Caco-2 (cell line): ENCODE measurements around the gene SPDYE4. TPM values are rescaled to one million over a fixed set of nuclear protein-coding genes. Genes with fewer than 3 reads are reported as not detected.

Experiments used
- BruUV-seq: library from RNA; stranded (reverse); fragments of 400-500 nt; replicated peaks from 2 replicates; lab custom pipeline; 2021; lab: Mats Ljungman, UMichigan
- CTCF ChIA-PET: fragments of 300-600 bp; sonication (Branson Sonifier 250); formaldehyde crosslinking; loops from one replicate; lab custom pipeline; 2022; ENCODE audit warnings: antibody characterized with exemption; lab: Charles Lee
- POLR2A ChIA-PET: fragments of 300-600 bp; sonication (Branson Sonifier 250); formaldehyde crosslinking; loops from one replicate; lab custom pipeline; 2022; ENCODE audit warnings: antibody characterized with exemption; lab: Charles Lee
- DNase-seq, 2 experiments: peaks; one replicate each; pipeline versions ENCODE4 v3.0.0 to v3.0.0-alpha.2; 2020 to 2022
- H3K27me3 ChIP-seq: replicated peaks from 2 replicates; pipeline ENCODE4 v1.6.0; 2011; ENCODE audit warnings: low read length; ENCODE audit not compliant: control insufficient read depth, insufficient read depth
- H3K36me3 ChIP-seq: 2 replicates; pipeline ENCODE4 v1.5.1; 2011; ENCODE audit warnings: low read length; ENCODE audit not compliant: control insufficient read depth, insufficient read depth
- H3K4me1 ChIP-seq: fragments of 250-450 bp; sonication (Bioruptor Pico); 2 replicates; pipeline ENCODE4 v1.5.1; 2020; ENCODE audit warnings: mild to moderate bottlenecking
- H3K4me3 ChIP-seq: 2 replicates; pipeline ENCODE4 v1.5.1; 2011; ENCODE audit warnings: low read depth, mild to moderate bottlenecking, control low read depth, low read length
- H3K9me3 ChIP-seq: fragments of 250-450 bp; sonication (Bioruptor Pico); 2 replicates; pipeline ENCODE4 v1.5.1; 2020; ENCODE audit warnings: mild to moderate bottlenecking, moderate library complexity
- H3K27ac Mint-ChIP-seq: one replicate; pipeline ENCODE4 v1.8.0; 2022; ENCODE audit warnings: mixed read lengths; ENCODE audit not compliant: unreplicated experiment
- H3K27me3 Mint-ChIP-seq: one replicate; pipeline ENCODE4 v1.8.0; 2022; ENCODE audit warnings: mixed read lengths; ENCODE audit not compliant: insufficient read depth, unreplicated experiment
- H3K36me3 Mint-ChIP-seq: one replicate; pipeline ENCODE4 v1.8.0; 2022; ENCODE audit warnings: mild to moderate bottlenecking, mixed read lengths; ENCODE audit not compliant: insufficient read depth, unreplicated experiment
- H3K4me1 Mint-ChIP-seq: one replicate; pipeline ENCODE4 v1.8.0; 2022; ENCODE audit warnings: low read depth, mixed read lengths; ENCODE audit not compliant: unreplicated experiment
- H3K4me3 Mint-ChIP-seq: one replicate; pipeline ENCODE4 v1.8.0; 2022; ENCODE audit warnings: mild to moderate bottlenecking, moderate library complexity, mixed read lengths; ENCODE audit not compliant: unreplicated experiment
- H3K9me3 Mint-ChIP-seq: one replicate; pipeline ENCODE4 v1.8.0; 2022; ENCODE audit warnings: mixed read lengths; ENCODE audit not compliant: unreplicated experiment
- CTCF ChIP-seq, 2 experiments: fragments of 200-600 bp in 1 of 2; IDR thresholded peaks; 1 replicate in 1 of 2; 2 replicates in 1 of 2; pipeline versions ENCODE4 v1.5.1 to v1.8.0; 2011 to 2022; ENCODE audit warnings: antibody characterized with exemption in 1 of 2, control low read depth in 1 of 2, inconsistent platforms in 1 of 2, low read depth in 1 of 2, low read length in 1 of 2, mild to moderate bottlenecking in 1 of 2, moderate library complexity in 1 of 2; ENCODE audit not compliant: insufficient read depth in 1 of 2, severe bottlenecking in 1 of 2, unreplicated experiment in 1 of 2
- intact Hi-C: fragments of 100-400 bp; cut with micrococcal nuclease; formaldehyde crosslinking; loops from one replicate; pipeline ENCODE4 v1.10.0; 2022; ENCODE audit not compliant: unreplicated experiment
- total RNA-seq: library from RNA; stranded (reverse); gene quantifications from 2 replicates; pipeline ENCODE4 v1.2.3, GENCODE V29; 2022

The SPDYE4 gene
- total RNA-seq, 1 experiment from 2014 or later, result not detected

DNA sequence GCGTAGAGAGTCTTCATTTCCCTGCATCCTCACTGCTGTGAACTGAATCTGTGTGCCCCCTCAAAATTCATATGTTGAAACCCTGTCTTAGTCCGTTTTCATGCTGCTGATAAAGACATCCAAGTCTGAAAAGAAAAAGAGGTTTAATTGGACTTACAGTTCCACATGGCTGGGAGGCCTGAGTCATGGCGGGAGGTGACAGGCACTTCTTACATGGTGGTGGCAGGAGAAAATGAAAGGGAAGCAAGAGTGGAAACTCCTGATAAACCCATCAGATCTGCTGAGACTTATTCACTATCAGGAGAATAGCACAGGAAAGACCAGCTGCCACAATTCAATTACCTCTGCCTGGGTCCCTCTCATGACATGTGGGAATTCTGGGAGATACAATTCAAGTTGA lies 10.6 kb downstream of the SPDYE4 start:
- Mint-ChIP-seq H3K4me3 (no peak overlapping the region), H3K9me3 (no peaks in the 10 kb centered on the region), H3K27ac (no peak overlapping the region), H3K36me3 (no peaks in the 10 kb centered on the region), H3K4me1 (no peaks in the 10 kb centered on the region), H3K27me3 (no peaks in the 10 kb centered on the region)
- no peak for TF ChIP-seq CTCF (IDR thresholded peaks at IDR 0.05; ENCODE audit: insufficient read depth in 1 of 2, low read depth in 1 of 2, low read length in 1 of 2, severe bottlenecking in 1 of 2, unreplicated experiment in 1 of 2)
- Histone ChIP-seq H3K4me1 (no peaks in the 10 kb centered on the region), H3K9me3 (no peaks in the 10 kb centered on the region), H3K36me3 (no peaks in the 10 kb centered on the region), H3K27me3 (no peaks in the 10 kb centered on the region; the same call in 1 of the 2 replicates), H3K4me3 (no peak overlapping the region)
- CTCF ChIA-PET, result no interaction called here
- no peak for DNase-seq
- intact Hi-C loops, result loop anchor here (10.0 kb wide), 2 partner anchors 113 to 333 kb away; partner anchors contain the start of gene MYH10
- POLR2A ChIA-PET, result no interaction called here
- no TSS peak for BruUV-seq

DNA sequence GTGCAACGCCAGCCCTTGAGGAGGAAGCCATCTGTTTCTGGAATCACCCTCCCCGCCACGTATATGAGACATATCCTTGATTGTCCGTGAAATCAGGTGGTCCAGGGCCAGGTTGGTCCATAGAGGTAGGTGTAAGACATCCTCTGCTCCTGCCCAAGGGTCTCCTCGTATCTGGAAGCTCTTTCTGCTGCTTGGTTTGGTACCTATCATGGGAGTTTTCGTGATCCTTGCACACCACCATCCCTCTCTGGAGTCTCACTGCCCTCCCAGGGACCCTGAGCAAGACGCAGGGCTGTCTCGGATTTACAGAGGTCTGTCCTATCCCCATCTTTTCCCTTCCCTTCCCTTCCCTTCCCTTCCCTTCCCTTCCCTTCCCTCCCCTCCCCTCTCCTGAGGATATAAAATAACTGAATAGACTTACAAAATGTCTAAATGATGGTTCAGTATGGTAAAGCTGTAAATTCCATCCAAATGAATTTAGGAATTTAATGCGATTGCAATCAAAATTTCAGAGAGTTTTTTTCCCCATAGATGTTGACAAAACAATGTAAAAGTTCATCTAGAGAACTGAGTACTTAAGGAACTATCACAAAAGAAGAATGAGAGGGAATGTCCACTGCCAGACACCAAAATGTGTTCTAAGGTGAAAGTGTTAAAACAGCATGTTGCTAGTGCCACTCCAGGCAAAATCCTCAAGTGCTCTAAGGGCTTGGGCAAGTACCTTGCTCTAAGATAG lies 11.7 kb downstream of the SPDYE4 start:
- intact Hi-C loops, result loop anchor here (1.0 to 10.0 kb wide), 3 partner anchors 112 to 332 kb away; partner anchors contain the start of gene MYH10
- Histone ChIP-seq H3K36me3 (no peaks in the 10 kb centered on the region), H3K27me3 (no peaks in the 10 kb centered on the region; the same call in 1 of the 2 replicates), H3K4me1 (no peaks in the 10 kb centered on the region), H3K9me3 (no peaks in the 10 kb centered on the region), H3K4me3 (peak overlapping the region; percentile 47)
- Mint-ChIP-seq H3K27me3 (no peaks in the 10 kb centered on the region), H3K4me1 (no peaks in the 10 kb centered on the region), H3K27ac (no peak overlapping the region), H3K4me3 (peak overlapping the region; percentile 59), H3K36me3 (no peaks in the 10 kb centered on the region), H3K9me3 (no peaks in the 10 kb centered on the region)
- ChIA-PET POLR2A (no interaction called here), CTCF (interaction anchor here (0.5 to 1.5 kb wide), 3 partner anchors 48 to 363 kb away, joined by 3 read pairs; no protein-coding TSS in a partner anchor)
- BruUV-seq, result no TSS peak
- no peak for DNase-seq
- no peak for TF ChIP-seq CTCF (IDR thresholded peaks at IDR 0.05; ENCODE audit: insufficient read depth in 1 of 2, low read depth in 1 of 2, low read length in 1 of 2, severe bottlenecking in 1 of 2, unreplicated experiment in 1 of 2)

- Mint-ChIP-seq H3K4me3 (peak overlapping the region; percentile 59), H3K27ac (no peak overlapping the region), H3K36me3 (no peaks in the 10 kb centered on the region), H3K9me3 (no peaks in the 10 kb centered on the region), H3K27me3 (no peaks in the 10 kb centered on the region), H3K4me1 (no peaks in the 10 kb centered on the region)
- no peaks in the 10 kb centered on the region for H3K36me3 ChIP-seq
- intact Hi-C loops, result loop anchor here (1.0 to 10.0 kb wide), 3 partner anchors 111 to 331 kb away; partner anchors contain the start of gene MYH10
- H3K4me3 ChIP-seq, result peak overlapping the region; percentile 47
- POLR2A ChIA-PET, result no interaction called here
- H3K9me3 ChIP-seq, result no peaks in the 10 kb centered on the region
- BruUV-seq, result no TSS peak
- no peaks in the 10 kb centered on the region for H3K4me1 ChIP-seq
- H3K27me3 ChIP-seq, result no peaks in the 10 kb centered on the region; the same call in 1 of the 2 replicates
- peak; percentile 51 to 75 for TF ChIP-seq CTCF (IDR thresholded peaks at IDR 0.05; ENCODE audit: insufficient read depth in 1 of 2, low read depth in 1 of 2, low read length in 1 of 2, severe bottlenecking in 1 of 2, unreplicated experiment in 1 of 2)
- CTCF ChIA-PET, result interaction anchor here (0.5 to 1.5 kb wide), 8 partner anchors 21 to 362 kb away, joined by 3 to 6 read pairs (median 3); partner anchors contain the start of gene MYH10
- DNase-seq, result peak in 1 of 2 experiments; percentile 61
These were observed 12.5 kb downstream of the SPDYE4 start for GRCh38 chr17:8745586-8746500.
